Stimulated activated CD8-positive, alpha-beta memory T cell treated with anti-CD3 and anti-CD28 coated beads, Interleukin-15, amount 100 ng/mL, for 48 hours (primary cell): Measurements from ENCODE around the gene CARMIL1.
"Not testable (repeated sequence)": the region's sequence is repeated elsewhere in the genome, so short reads cannot be mapped to it uniquely, and the experiment has no call there.

Source experiments
- DNase-seq, 2 donors: peaks; one replicate each; pipeline ENCODE4 v3.0.0-alpha.2; 2020; ENCODE audit warnings: low read depth in 2 of 2

CARMIL1 gene

GRCh38 chr6:25441663-25442270, 162.6 kb downstream of the CARMIL1 start:
- DNase-seq, result no peak

- DNase-seq, result no peak
Observed at GRCh38 chr6:25442898-25443297, 163.7 kb downstream of the CARMIL1 start.

DNA sequence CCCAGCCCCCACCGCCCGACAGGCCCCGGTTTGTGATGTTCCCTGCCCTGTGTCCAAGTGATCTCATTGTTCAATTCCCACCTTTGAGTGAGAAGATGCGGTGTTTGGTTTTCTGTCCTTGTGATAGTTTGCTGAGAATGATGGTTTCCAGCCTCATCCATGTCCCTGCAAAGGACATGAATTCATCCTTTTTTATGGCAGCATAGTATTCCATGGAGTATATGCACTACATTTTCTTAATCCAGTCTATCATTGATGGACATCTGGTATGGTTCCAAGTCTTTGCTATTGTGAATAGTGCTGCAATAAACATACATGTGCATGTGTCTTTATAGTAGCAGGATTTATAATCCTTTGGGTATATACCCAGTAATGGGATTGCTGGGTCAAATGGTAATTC, 165.3 kb downstream of the CARMIL1 start:
- DNase-seq, result not testable (repeated sequence)

DNA sequence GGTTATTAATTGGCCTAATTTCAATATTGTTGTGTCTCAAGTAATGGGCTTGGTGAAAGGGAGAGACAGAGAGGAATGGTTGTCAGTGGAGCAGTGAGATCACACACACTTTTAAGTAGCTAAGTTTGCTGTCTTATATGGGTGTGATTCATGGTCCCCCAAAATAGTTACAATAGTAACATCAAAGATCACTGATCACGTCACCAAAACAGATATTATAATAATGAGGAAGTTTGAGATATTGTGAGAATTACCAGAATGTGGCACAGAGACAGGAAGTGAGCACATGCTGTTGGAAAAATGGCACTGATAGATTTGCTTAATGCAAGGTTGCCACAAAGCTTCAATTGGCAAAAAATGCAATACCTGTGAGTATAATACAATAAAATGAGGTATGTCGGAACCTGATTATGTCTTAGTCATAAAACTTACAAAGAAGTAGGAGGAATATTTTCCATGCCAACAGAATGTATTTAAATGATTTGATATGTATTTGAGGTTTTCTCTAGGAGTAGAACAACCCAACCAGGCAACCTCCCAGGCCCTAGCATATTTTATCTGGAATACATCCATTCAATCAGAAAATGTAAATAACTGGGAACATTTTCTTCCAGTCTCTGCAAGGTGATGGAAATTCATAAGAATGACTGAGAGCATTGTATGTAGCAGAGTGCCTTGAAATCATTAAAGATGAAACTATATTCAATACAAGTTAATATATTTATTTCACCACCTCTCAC, 167.8 kb downstream of the CARMIL1 start:
- no peak for DNase-seq

DNA sequence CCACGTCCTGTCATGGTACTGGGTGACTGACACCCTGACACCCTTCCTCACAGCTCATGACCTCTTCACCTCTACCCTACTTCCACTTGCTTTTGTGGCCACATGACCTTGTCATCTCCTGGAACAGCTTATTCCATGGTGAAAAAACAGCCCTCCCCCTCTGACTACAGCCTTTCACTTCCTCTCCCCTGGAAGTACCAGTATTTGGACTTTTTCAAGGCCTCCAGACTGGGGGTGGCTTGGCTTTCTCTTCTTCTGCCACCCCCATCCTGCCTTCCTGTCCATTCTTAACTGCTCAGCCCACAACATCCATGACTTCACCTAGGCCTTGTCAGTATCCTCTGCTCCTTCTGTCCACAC, 168.4 kb downstream of the CARMIL1 start:
- no peak for DNase-seq

GRCh38 chr6:25448965-25449538, 169.9 kb downstream of the CARMIL1 start:
- DNase-seq, result no peak

DNA sequence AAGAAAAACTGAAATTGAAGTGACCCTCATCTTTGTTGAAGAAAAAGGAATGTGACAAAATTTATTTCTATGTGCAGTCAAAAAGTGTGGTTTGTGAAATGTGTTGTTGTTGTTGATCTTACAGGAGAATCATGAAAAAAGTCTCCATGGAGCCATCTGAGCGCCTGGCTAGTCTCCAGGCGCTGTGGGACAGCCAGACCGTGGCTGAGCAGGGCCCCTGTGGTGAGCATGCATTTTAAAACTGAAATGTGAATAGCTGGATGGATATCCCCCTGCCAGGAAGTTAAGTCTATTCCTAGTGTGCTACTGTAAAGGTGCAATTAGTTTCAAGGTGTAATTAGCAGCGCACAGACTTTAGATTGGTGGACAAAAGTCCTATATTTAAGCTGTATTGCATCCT, 170.6 kb downstream of the CARMIL1 start:
- no peak for DNase-seq

DNA sequence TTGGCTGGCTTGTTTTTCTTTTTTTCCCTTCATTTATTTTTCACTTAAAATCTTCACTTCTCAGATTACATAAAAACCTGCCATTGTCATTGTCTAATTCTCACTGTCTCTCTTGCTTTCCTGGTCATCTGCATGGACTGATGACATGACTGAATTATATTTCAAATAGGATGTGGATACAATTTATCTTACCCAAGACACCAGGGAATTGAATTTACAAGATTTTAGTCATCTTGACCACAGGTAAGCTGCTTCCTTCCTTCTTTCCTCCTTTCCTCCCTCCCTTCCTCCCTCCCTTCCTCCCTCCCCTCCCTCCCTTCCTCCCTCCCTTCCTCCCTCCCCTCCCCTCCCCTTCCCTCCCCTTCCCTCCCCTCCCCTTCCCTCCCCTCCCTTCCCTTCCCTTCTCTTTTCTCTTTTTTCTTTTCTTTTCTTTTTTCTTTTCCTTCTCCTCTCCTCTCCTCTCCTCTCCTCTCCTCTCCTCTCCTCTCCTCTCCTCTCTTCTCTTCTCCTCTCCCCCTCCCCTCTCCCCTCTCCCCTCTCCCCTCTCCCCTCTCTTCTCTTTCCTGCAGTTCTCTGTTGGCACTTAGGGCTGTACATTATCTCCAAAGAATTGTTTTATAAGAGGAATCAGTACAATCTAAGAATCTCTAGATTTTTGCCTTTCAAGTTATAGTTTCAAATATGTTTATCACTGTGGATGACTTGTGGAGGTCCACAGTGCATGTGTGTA, 171.5 kb downstream of the CARMIL1 start:
- DNase-seq, result no peak

- DNase-seq, result no peak
Observed at GRCh38 chr6:25452031-25452430, 172.9 kb downstream of the CARMIL1 start.

DNA sequence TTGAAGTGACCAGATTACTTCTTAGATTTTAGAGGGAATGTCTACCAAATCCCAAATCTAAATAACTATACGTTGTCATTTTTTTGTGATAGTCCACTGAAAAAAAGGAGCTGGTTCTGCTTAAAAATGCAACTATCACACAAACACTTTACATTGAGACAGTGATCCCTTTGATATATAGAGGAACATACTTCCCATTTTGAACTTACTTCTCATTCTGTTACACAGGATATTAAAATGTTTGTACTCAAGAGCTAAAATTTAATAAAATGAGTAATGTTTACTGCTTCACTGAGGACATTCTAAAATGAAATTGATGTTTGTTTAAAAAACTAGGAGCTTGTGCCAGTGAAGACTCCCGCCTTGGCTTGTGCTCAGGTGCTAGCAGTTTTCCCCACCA, 174.1 kb downstream of the CARMIL1 start:
- DNase-seq, result no peak

DNA sequence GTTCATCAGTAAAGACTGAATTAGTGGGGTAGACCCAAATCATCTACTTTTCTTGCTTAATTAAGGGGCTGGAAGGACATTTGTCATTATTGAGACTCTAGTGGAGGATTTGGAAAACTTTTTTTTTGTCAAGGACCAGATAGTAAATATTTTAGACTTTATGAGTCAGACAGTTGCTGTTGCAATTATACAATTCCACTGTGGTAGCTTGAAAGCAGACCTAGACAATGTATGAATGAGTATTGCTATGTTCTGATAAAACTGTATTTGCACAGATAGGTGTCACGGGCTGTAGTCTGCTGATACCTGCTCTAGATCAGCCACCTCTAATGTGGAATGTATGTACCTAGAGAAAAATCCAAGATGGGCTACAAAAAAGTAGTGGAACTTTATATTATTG, 175.0 kb downstream of the CARMIL1 start:
- DNase-seq, result no peak

- no peak for DNase-seq
Observed at GRCh38 chr6:25456249-25457040, 177.3 kb downstream of the CARMIL1 start.

- no peak for DNase-seq
Observed at GRCh38 chr6:25457516-25457915, 178.3 kb downstream of the CARMIL1 start.

GRCh38 chr6:25458485-25458884, 179.3 kb downstream of the CARMIL1 start:
- DNase-seq, result peak in 1 of 2 donors; percentile 6

GRCh38 chr6:25462235-25462897, 183.2 kb downstream of the CARMIL1 start:
- DNase-seq, result no peak

GRCh38 chr6:25463441-25463840, 184.3 kb downstream of the CARMIL1 start:
- DNase-seq, result no peak

- DNase-seq, result no peak
Observed at GRCh38 chr6:25464225-25464624, 185.1 kb downstream of the CARMIL1 start.

DNA sequence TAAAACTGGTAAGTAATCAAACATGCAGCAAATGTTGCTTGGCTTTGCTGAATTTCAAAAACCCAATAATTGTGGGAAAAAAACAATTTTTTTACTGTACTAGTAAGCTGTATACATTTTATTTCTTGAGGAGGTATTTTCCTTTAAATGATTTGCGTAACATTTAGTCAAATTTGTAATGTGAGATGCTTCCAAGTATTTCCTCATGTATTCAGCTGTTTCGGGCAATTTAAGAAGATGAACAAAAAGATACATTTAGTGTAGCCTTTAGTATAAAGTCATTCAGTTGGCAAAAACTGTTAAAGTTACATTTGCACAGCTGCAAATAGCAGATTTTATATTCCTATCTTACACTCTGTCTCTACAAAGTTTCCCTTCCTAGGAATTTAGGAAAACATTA, 186.8 kb downstream of the CARMIL1 start:
- no peak for DNase-seq

DNA sequence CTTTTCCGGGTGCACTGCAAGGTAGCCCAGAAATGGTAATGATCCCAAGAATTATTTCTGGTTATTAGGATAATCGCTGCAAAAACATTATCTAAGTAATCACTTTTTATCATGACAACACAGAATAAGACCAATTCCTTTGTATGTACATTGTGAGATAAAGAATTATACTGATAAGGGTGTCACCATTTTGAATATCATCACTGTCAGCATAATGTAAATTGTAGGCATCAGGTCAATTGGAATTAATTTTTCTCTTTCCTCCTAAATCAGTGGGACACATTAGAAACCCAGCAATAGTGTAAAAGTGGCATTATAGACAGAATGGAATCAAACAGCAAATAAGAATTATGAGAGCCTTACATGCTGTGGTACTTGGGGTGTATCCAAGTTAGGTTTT, 189.7 kb downstream of the CARMIL1 start:
- no peak for DNase-seq

DNA sequence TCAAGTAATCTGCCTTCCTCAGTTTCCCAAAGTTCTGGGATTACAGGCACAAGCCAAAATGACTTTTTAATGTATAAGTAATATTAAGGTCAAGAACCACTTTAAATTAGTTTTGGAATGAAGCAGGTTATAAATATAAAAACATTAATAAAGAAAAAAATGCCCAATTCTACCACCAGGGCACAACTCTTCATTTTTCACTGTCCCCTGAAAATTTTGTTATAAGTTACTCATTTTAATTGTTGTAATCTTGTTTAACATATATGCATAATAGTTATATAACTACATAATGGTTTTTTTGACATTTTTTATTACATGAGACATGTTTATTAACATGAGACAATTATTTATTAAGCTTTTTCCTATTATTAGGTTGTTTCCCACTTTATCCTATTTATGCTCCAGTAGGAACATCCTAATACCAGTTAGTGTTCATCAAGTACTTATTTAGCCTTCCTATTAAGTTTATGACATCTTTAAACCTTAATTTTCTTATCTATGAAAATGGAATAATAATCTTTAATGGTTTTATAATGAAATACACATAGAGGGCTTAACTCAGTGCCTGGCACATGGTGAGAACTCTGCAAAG, 190.7 kb downstream of the CARMIL1 start:
- DNase-seq, result no peak

GRCh38 chr6:25472306-25472705, 193.1 kb downstream of the CARMIL1 start:
- DNase-seq, result no peak
